Skeletal muscle satellite cell (primary cell): Measurements from ENCODE around the gene DAB2.

Source experiments
- H3K27me3 ChIP-seq: 2 replicates; pipeline ENCODE4 v1.7.0; 2013; ENCODE audit warnings: low read length; ENCODE audit not compliant: control insufficient read depth, insufficient read depth
- H3K36me3 ChIP-seq: 2 replicates; pipeline ENCODE4 v1.7.0; 2013; ENCODE audit warnings: mild to moderate bottlenecking, control low read depth, low read length; ENCODE audit not compliant: insufficient read depth
- H3K4me1 ChIP-seq: 2 replicates; pipeline ENCODE4 v1.7.0; 2013; ENCODE audit warnings: low read length; ENCODE audit not compliant: control insufficient read depth, insufficient read depth
- H3K4me2 ChIP-seq: 2 replicates; pipeline ENCODE4 v1.7.0; 2013; ENCODE audit warnings: mild to moderate bottlenecking, low read length
- H3K4me3 ChIP-seq: 2 replicates; pipeline ENCODE4 v1.7.0; 2013; ENCODE audit warnings: low read length
- H3K9ac ChIP-seq: 2 replicates; pipeline ENCODE4 v1.7.0; 2013; ENCODE audit warnings: mild to moderate bottlenecking, low read depth, low read length, moderate library complexity
- H3K9me3 ChIP-seq: replicated peaks from 2 replicates; pipeline ENCODE4 v1.7.0; 2013; ENCODE audit warnings: mild to moderate bottlenecking, control low read depth, low read length

DAB2 gene

GRCh38 chr5:39461007-39461682 lies 36.4 kb upstream of the DAB2 start:
- Histone ChIP-seq H3K27me3 (no peaks in the 10 kb centered on the region), H3K4me1 (no peaks in the 10 kb centered on the region), H3K4me2 (no peak overlapping the region), H3K4me3 (no peak overlapping the region), H3K9ac (no peak overlapping the region), H3K9me3 (no peaks in the 10 kb centered on the region), H3K36me3 (no peaks in the 10 kb centered on the region)

- Histone ChIP-seq H3K4me1 (no peaks in the 10 kb centered on the region), H3K4me3 (no peak overlapping the region), H3K27me3 (no peaks in the 10 kb centered on the region), H3K36me3 (no peaks in the 10 kb centered on the region), H3K4me2 (no peak overlapping the region), H3K9me3 (no peaks in the 10 kb centered on the region), H3K9ac (no peak overlapping the region)
Observed at GRCh38 chr5:39459907-39460306, 35.1 kb upstream of the DAB2 start.

DNA sequence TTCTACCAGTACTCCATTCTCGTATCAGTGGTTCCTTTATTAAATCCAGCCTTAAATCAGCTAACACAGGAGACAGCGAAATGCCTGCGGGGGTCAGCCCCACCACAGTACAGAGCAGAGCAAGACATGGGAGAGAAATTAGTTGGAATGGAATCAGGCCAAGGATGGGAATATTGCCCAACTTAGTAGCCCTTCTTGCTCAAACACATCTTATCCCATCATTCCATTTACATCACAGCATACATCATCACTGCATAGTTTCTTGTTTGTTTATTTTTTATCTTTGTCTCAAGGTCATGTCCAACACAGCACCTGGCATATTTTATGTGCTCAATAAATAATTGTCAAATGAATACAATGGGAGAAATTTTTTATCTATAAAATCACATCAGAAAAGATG lies 34.3 kb upstream of the DAB2 start:
- Histone ChIP-seq H3K4me3 (no peak overlapping the region), H3K4me1 (no peaks in the 10 kb centered on the region), H3K9me3 (no peaks in the 10 kb centered on the region), H3K4me2 (no peak overlapping the region), H3K9ac (no peak overlapping the region), H3K36me3 (no peaks in the 10 kb centered on the region), H3K27me3 (no peaks in the 10 kb centered on the region)

- no peaks in the 10 kb centered on the region for H3K36me3 ChIP-seq
- H3K27me3 ChIP-seq, result no peaks in the 10 kb centered on the region
- no peak overlapping the region for H3K4me3 ChIP-seq
Observed at GRCh38 chr5:39455645-39456044, 30.9 kb upstream of the DAB2 start.

DNA sequence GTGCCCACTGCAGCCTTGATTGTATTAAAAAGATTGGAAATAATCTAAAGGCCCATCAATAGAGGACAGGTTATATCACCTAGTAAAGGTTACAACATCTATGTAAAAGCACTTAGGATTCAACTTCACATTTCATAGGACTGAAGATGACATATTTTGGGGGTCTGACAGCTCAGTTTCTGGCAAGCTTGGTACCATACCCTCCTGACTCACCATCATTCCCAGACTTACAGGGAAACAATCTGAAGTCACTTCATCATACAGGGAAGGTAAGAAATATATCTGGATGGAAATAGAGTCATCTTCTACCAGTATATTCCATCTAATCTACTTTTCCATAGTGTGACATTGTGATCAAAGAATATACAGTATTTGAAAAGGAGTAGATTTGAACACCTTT lies 28.8 kb upstream of the DAB2 start:
- no peak overlapping the region for H3K4me2 ChIP-seq
- no peaks in the 10 kb centered on the region for H3K9me3 ChIP-seq
- H3K4me3 ChIP-seq, result no peak overlapping the region
- H3K4me1 ChIP-seq, result peaks cover 14% of the 10 kb centered on the region
- H3K9ac ChIP-seq, result no peak overlapping the region
- H3K36me3 ChIP-seq, result no peaks in the 10 kb centered on the region
- no peaks in the 10 kb centered on the region for H3K27me3 ChIP-seq

More at GRCh38 chr5:39455645-39456044, 30.9 kb upstream of the DAB2 start:
- peaks cover 14% of the 10 kb centered on the region for H3K4me1 ChIP-seq
- no peaks in the 10 kb centered on the region for H3K9me3 ChIP-seq
- no peak overlapping the region for H3K9ac ChIP-seq
- H3K4me2 ChIP-seq, result no peak overlapping the region

DNA sequence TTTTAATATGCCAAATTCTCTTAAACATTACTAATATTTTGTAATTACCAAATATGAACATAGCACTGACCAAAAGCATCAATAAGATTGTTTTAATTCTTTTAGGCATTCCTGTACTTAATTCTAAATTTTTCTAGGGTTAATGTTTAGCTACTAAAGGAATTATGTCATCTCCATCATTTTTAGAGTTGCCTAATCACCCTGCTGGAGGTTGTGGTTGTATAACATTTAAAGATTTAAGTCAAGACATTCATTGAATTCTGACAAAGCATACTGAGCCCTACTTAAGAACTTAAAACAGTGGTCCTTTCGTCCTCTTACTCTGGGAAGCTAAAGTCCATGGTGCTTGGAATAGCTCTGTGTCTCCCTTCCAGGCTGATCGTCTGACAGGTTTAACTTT lies 28.1 kb upstream of the DAB2 start:
- Histone ChIP-seq H3K4me3 (no peak overlapping the region), H3K9me3 (no peaks in the 10 kb centered on the region), H3K36me3 (no peaks in the 10 kb centered on the region), H3K4me2 (peak overlapping the region; percentile 43), H3K4me1 (peaks cover 18% of the 10 kb centered on the region), H3K9ac (peak overlapping the region; percentile 46), H3K27me3 (no peaks in the 10 kb centered on the region)

DNA sequence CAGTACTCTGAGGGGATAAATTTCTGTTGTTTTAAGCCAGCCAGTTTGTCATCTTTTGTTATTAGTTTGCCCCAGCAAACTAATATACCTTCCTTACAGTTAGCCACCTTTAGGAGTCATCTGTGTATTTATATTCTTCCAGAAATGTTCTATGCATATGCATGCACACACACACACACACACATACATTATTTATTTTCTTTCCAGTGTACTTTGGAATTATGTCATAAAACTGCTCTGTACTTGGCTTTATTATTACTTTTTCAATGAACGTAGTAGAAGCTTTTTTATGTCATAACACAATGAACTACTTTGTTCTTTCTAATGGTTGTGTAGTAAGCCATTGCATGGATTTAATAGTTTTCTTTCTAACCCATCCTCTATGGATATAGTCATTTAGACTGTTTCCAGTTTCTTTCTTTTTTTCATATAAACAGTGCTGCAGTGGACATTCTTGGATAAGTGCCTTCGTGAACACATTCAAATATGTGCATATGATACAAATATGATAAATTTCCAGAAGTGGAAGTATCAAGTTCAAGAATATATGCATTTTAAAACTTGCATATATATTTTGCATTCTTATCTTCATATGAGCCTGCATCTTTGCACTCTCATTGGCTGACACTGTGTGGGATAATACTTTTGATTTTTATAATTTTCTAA lies 26.6 kb upstream of the DAB2 start:
- peaks cover 32% of the 10 kb centered on the region for H3K4me1 ChIP-seq
- no peaks in the 10 kb centered on the region for H3K9me3 ChIP-seq
- no peak overlapping the region for H3K4me2 ChIP-seq
- H3K36me3 ChIP-seq, result no peaks in the 10 kb centered on the region
- no peak overlapping the region for H3K9ac ChIP-seq
- H3K4me3 ChIP-seq, result no peak overlapping the region
- no peaks in the 10 kb centered on the region for H3K27me3 ChIP-seq

DNA sequence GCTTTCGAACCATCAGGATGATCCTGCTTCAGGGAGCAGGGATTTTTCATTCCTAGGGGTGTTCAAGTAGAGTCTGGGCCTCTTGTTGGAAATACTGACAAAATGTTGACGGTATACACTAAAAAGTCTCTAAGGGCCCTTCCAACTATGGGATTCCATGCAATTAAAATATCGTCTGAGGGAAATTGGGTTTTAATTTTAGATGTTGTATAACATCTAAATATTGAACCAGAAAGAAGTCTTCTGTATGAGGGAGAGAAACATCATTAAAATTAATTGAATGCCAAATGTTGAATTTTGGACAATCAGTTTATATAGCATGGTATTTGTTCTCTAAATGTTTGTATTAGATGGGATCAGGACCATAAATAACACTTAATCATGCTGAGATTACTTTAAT lies 25.7 kb upstream of the DAB2 start:
- no peak overlapping the region for H3K4me3 ChIP-seq
- peaks cover 39% of the 10 kb centered on the region for H3K4me1 ChIP-seq
- H3K27me3 ChIP-seq, result no peaks in the 10 kb centered on the region
- no peaks in the 10 kb centered on the region for H3K9me3 ChIP-seq
- H3K9ac ChIP-seq, result no peak overlapping the region
- no peaks in the 10 kb centered on the region for H3K36me3 ChIP-seq
- H3K4me2 ChIP-seq, result no peak overlapping the region

DNA sequence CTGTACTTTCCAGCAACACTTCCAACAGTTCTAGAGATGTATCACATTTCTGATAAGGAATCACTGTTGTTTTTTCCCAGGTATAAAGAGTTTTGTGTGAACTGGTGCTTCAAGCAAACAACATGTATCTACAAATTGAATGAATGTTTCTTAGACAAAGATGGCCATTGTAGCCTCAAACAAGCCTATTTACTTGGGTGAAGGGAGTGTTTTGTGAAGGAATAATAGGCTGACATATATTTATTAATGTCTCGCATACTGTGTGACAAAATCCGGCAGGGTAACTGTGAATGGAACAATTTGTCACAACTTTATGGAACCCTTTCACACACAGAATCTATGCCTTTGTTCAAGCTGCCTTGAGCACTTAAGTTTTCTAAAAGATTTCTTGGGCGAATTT lies 24.8 kb upstream of the DAB2 start:
- Histone ChIP-seq H3K4me2 (no peak overlapping the region), H3K4me1 (peaks cover 39% of the 10 kb centered on the region), H3K27me3 (no peaks in the 10 kb centered on the region), H3K4me3 (no peak overlapping the region), H3K9ac (no peak overlapping the region), H3K36me3 (no peaks in the 10 kb centered on the region), H3K9me3 (no peaks in the 10 kb centered on the region)

- no peak overlapping the region for H3K4me3 ChIP-seq
- H3K27me3 ChIP-seq, result no peaks in the 10 kb centered on the region
- no peaks in the 10 kb centered on the region for H3K9me3 ChIP-seq
- peaks cover 38% of the 10 kb centered on the region for H3K4me1 ChIP-seq
- H3K9ac ChIP-seq, result no peak overlapping the region
- H3K4me2 ChIP-seq, result no peak overlapping the region
- no peaks in the 10 kb centered on the region for H3K36me3 ChIP-seq
Observed at GRCh38 chr5:39448506-39449128, 23.8 kb upstream of the DAB2 start.

DNA sequence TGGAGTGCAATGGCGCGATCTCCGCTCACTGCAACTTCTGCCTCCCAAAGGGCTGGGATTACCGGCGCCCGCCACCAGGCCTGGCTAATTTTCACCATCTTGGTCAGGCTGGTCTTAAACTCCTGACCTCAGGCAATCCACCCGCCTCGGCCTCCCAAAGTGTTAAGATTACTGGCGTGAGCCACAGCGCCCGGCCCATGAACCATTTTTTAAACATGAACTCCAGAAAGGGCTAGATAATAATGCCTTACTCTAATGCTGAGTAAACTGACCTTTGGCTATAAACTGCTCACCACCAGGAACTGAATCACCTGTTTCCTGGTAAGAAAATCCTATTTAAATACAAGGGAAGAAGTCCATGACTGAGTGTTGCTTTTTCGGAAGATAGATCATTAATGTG lies 23.2 kb upstream of the DAB2 start:
- Histone ChIP-seq H3K4me2 (no peak overlapping the region), H3K4me1 (peaks cover 31% of the 10 kb centered on the region), H3K4me3 (no peak overlapping the region), H3K27me3 (no peaks in the 10 kb centered on the region), H3K9ac (no peak overlapping the region), H3K9me3 (no peaks in the 10 kb centered on the region), H3K36me3 (no peaks in the 10 kb centered on the region)

DNA sequence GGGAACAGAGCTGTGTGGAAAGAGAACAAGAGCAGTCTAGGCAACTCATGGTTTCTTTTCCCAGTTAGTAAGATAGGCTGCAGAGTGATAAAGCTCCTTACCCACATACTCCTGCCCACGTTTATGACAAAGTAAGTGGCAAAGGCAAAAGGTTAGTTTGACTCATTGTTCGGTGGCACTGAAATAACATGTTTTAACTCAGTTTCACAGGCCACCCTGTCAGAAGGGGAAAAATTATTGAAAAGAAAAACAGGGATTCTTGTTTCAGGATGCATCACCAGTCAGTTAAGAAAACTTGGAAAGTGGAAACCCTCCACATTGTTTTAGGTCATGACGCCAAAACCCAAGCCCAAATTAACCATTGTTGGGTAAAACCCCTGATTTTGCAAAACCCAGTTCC lies 22.3 kb upstream of the DAB2 start:
- Histone ChIP-seq H3K36me3 (no peaks in the 10 kb centered on the region), H3K4me2 (peak overlapping the region; percentile 63), H3K4me1 (peaks cover 27% of the 10 kb centered on the region), H3K27me3 (no peaks in the 10 kb centered on the region), H3K9ac (peak overlapping the region; percentile 58), H3K4me3 (no peak overlapping the region), H3K9me3 (no peaks in the 10 kb centered on the region)
